Transverse colon (tissue), 4 donors: ENCODE measurements around the gene ASB16. TPM values are rescaled to one million over a fixed set of nuclear protein-coding genes. Genes with fewer than 3 reads are reported as not detected.
"Not testable (repeated sequence)": the region's sequence is repeated elsewhere in the genome, so short reads cannot be mapped to it uniquely, and the experiment has no call there.

Source experiments
- DNase-seq: peaks from one replicate; pipeline ENCODE4 v3.0.0-alpha.2; 2019
- H3K27ac ChIP-seq, 4 donors: fragments of 200-600 bp; sonication (generic); 2 replicates each; pipeline ENCODE4 v1.5.1; 2016 to 2018; ENCODE audit warnings: inconsistent platforms in 4 of 4
- H3K27me3 ChIP-seq: fragments of 200-600 bp; sonication (generic); 2 replicates; pipeline ENCODE4 v1.5.1; 2017; ENCODE audit warnings: inconsistent platforms
- H3K36me3 ChIP-seq, 4 donors: fragments of 200-600 bp; sonication (generic); 2 replicates each; pipeline ENCODE4 v1.5.1; 2017 to 2019; ENCODE audit warnings: inconsistent platforms in 4 of 4
- H3K4me1 ChIP-seq, 4 donors: fragments of 200-600 bp; sonication (generic); 2 replicates each; pipeline ENCODE4 v1.5.1; 2017 to 2020; ENCODE audit warnings: inconsistent platforms in 4 of 4
- H3K4me3 ChIP-seq, 4 donors: fragments of 200-600 bp; sonication (generic); 1 replicate in 1 of 4; 2 replicates in 3 of 4; pipeline versions ENCODE4 v1.5.1 to v1.6.1; 2017 to 2019; ENCODE audit warnings: inconsistent platforms in 4 of 4
- H3K9me3 ChIP-seq, 2 donors: fragments of 200-600 bp; sonication (generic); 2 replicates each; pipeline ENCODE4 v1.5.1; 2017 to 2019; ENCODE audit warnings: inconsistent platforms in 2 of 2
- CTCF ChIP-seq, 5 experiments: fragments of 200-600 bp in 3 of 5; fragments of 450-650 bp in 2 of 5; sonication (generic) in 3 of 5; IDR thresholded peaks; 1 replicate in 2 of 5; 2 replicates in 3 of 5; pipeline ENCODE4 v1.5.1; 2016 to 2017; ENCODE audit warnings: antibody characterized with exemption in 5 of 5, inconsistent platforms in 3 of 5, mild to moderate bottlenecking in 2 of 5, moderate library complexity in 1 of 5
- EP300 ChIP-seq: sonication (generic); formaldehyde crosslinking; IDR thresholded peaks from one replicate; pipeline ENCODE4 v1.6.1; 2017; ENCODE audit warnings: antibody characterized with exemption, low read depth
- POLR2A ChIP-seq: fragments of 450-650 bp; IDR thresholded peaks from one replicate; pipeline ENCODE4 v1.6.1; 2016; ENCODE audit warnings: antibody characterized with exemption, mild to moderate bottlenecking, moderate library complexity
- POLR2AphosphoS5 ChIP-seq, 3 donors: sonication (generic); formaldehyde crosslinking; IDR thresholded peaks; one replicate each; pipeline ENCODE4 v1.6.1; 2016; ENCODE audit warnings: antibody characterized with exemption in 3 of 3
- WGBS, 2 donors: methylation state at CpG; one replicate each; pipeline ENCODE4 v1.1.5; 2018; ENCODE audit warnings: low coverage in 1 of 2; 5-methylcytosine and 5-hydroxymethylcytosine counted together
- in situ Hi-C, 4 donors: fragments of 200-750 bp; cut with MboI; loops; one replicate each; pipeline versions ENCODE4 v1.15.0 to v1.15.1; 2017; ENCODE audit warnings: low sequenced_read_pairs in 3 of 4, low pct_ligation_motif_present in 1 of 4, low pct_unique_long_range_greater_than_20kb in 1 of 4
- intact Hi-C: fragments of 100-400 bp; cut with DNase I; formaldehyde crosslinking; loops from one replicate; pipeline ENCODE4 v1.15.1; 2023; ENCODE audit warnings: low total_unique reads
- total RNA-seq, 4 donors: library from RNA; depleted of rRNA; stranded (reverse); fragments of >200 nt; gene quantifications; one replicate each; pipeline ENCODE4 v1.1.0, GENCODE V29; 2016

ASB16 gene
- total RNA-seq, 4 donors from 2014 or later, result 1.2 to 2.6 TPM; not detected in 2

DNA sequence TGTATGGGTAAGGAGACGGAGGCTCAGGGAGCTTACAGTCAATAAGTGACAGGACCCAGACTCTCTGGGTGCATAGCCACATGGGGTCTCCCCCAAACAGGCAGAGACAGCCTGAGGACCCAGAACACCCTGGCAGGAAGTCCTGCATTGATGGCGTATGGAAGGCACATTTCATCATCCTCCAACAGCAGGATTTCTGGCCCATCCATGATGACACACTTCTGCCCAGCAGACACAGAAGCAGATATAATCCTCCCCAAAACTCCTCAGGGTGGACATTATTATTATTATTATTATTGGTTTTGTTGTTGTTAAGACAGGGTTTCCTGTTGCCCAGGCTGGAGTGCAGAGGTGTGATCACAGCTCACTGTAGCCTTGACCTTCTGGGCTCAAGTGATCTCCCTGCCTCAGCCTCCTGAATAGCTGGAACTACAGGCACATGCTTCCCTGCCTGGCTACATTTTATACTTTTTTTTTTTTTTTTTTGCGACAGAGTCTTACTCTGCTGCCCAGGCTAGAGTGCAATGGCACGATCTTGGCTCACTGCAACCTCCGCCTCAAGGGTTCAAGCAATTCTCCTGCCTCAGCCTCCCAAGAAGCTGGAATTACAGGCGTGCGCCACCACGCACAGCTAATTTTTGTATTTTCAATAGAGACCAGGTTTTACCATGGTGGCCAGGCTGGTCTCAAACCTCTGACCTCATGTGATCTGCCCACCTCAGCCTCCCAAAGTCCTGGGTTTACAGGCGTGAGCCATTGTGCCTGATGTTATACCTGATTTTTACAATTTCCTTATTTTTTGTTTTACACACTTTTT lies 35.5 kb upstream of the ASB16 start:
- in situ Hi-C loops, result no loop called here

DNA sequence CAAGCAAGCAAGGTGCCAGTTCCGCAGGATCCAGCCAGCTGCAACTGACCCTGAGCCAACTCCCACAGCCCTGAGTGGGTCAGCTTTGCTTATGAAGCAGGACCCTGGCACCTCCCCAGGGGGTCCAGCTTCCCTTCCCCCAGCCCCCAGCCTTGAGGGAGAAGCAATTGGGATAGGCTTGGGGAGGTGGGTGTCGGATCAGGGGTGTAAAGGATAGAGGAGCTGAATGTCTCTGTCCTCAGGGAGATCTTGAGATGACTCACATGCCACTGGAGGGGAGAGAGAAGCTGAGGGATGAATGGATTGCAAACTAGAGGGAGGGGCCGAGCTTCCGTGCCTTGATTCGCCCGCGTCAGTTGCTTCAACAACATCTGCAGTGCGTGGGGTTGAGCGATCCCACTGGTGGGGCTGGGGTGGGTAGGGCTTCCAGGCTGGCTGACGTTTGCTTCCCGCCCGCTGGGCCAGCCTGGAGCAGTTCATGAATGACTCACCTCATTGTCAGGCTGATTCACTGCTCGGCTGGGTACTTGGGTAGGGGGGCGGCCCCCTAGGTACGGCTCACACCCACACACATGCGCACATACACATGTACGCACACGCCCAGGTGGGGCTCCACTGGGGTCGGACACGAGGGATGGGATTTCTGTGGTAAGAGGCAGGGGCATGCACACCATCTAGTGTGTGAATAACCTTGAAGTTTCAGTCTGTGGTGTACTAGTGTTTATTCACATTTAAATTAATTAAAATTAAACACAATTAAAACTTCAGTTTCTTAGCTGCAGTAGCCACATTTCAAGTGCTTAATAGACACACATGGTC lies 32.4 kb upstream of the ASB16 start:
- in situ Hi-C loops, result no loop called here
- no peaks in the 10 kb centered on the region for H3K27me3 ChIP-seq
- DNase-seq, result peak; percentile 73
- intact Hi-C loops, result no loop called here
- no peaks in the 10 kb centered on the region for H3K9me3 ChIP-seq
- H3K27ac ChIP-seq, result peak overlapping the region; percentile 9 to 41 (median 22)
- TF ChIP-seq POLR2AphosphoS5 (IDR thresholded peaks at IDR 0.05), result peak; percentile 41 to 53 (median 44)
- TF ChIP-seq CTCF (IDR thresholded peaks at IDR 0.05), result no peak
- WGBS, 2 donors, result 2 to 20% methylated on average over 1 to 20 of the region's 20 CpGs
- H3K36me3 ChIP-seq, result no peaks in the 10 kb centered on the region
- H3K4me3 ChIP-seq, result peak overlapping the region in 1 of 4 donors; percentile 4
- H3K4me1 ChIP-seq, result peaks cover 0 to 26% (median 17%) of the 10 kb centered on the region in 4 donors

More for the DNA sequence above, 35.5 kb upstream of the ASB16 start:
- Histone ChIP-seq H3K27ac (no peak overlapping the region), H3K36me3 (no peaks in the 10 kb centered on the region), H3K9me3 (no peaks in the 10 kb centered on the region), H3K4me1 (peaks cover 0 to 12% (median 7%) of the 10 kb centered on the region in 4 donors), H3K27me3 (no peaks in the 10 kb centered on the region), H3K4me3 (no peak overlapping the region)
- WGBS, 2 donors, result 78 to 92% methylated on average over 4 to 9 of the region's 9 CpGs
- intact Hi-C loops, result no loop called here
- TF ChIP-seq POLR2A (no peak), EP300 (no peak), POLR2AphosphoS5 (IDR thresholded peaks at IDR 0.05) (no peak), CTCF (IDR thresholded peaks at IDR 0.05) (no peak)
- DNase-seq, result no peak

GRCh38 chr17:44143921-44144320 lies 26.6 kb upstream of the ASB16 start:
- H3K27ac ChIP-seq, H3K4me3 ChIP-seq, DNase-seq, in situ Hi-C loops, H3K9me3 ChIP-seq, intact Hi-C loops, H3K27me3 ChIP-seq, H3K36me3 ChIP-seq: not testable (repeated sequence)
- peaks cover 0 to 15% (median 9%) of the 10 kb centered on the region in 4 donors for H3K4me1 ChIP-seq
- WGBS, 2 donors, result 89 to 93% methylated on average over 3 to 8 of the region's 8 CpGs

DNA sequence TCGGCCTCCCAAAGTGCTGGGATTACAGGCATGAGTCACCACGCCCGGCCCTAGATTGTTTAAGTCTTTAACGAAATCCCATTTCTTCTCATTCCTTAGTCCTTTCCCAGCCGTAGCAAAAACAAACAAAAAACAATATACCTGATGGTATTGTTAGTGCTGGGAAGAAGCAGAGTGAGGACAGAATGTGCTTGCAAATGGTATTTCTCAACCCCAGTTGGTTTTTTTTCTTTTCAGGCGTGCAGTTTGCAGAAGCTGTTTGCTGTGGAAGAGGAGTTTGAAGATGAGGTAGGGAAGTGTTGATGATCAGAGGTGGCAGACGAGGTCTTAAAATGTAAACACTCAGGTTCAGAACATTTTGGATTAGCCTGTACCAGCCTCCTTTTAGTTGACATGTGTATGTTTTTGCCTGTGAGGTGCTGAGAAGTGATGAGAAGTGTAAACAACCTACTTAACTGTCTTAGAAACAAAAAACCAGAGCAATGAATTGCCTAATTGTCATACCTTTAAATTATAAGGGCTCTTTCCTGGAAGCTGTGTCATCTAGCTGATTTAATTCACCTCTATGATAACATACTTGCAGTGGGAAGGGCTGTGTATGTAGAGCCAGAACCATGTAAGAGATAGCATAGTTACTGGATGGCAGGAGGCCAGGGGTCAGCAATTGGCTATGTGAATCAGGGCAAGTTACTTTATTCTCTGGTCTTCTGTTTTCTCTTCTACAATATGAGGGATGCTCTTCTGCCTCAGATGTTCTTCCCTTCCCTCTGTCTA lies 25.4 kb upstream of the ASB16 start:
- WGBS, 2 donors, result 83 to 90% methylated on average over 6 to 7 of the region's 7 CpGs
- no peaks in the 10 kb centered on the region for H3K36me3 ChIP-seq
- H3K27ac ChIP-seq, result no peak overlapping the region
- no peak overlapping the region for H3K4me3 ChIP-seq
- in situ Hi-C loops (no loop called here), intact Hi-C loops (no loop called here)
- TF ChIP-seq EP300, result no peak
- no peak for TF ChIP-seq POLR2A
- no peak for TF ChIP-seq POLR2AphosphoS5 (IDR thresholded peaks at IDR 0.05)
- no peak for TF ChIP-seq CTCF (IDR thresholded peaks at IDR 0.05)
- no peak for DNase-seq
- H3K27me3 ChIP-seq, result no peaks in the 10 kb centered on the region
- H3K4me1 ChIP-seq, result peaks cover 0 to 15% (median 9%) of the 10 kb centered on the region in 4 donors
- no peaks in the 10 kb centered on the region for H3K9me3 ChIP-seq
